HG02623 (cell line): ENCODE measurements around the gene DENND4C.
"Not testable (repeated sequence)": the region's sequence is repeated elsewhere in the genome, so short reads cannot be mapped to it uniquely, and the experiment has no call there.

Experiments
- ATAC-seq: cut with Tn5 transposase; IDR thresholded peaks from one replicate; pipeline ENCODE4 v1.9.1; 2021; ENCODE audit warnings: moderate library complexity; ENCODE audit not compliant: unreplicated experiment

DENND4C gene

GRCh38 chr9:19369107-19369506 lies 138.6 kb downstream of the DENND4C start:
- no peak for ATAC-seq

- ATAC-seq = no peak
Measured at GRCh38 chr9:19371942-19372341, 141.4 kb downstream of the DENND4C start.

GRCh38 chr9:19372567-19372966 lies 142.1 kb downstream of the DENND4C start:
- no peak for ATAC-seq

GRCh38 chr9:19373527-19373926 lies 143.0 kb downstream of the DENND4C start:
- no peak for ATAC-seq

- ATAC-seq = no peak
Measured at GRCh38 chr9:19375538-19375937, 145.0 kb downstream of the DENND4C start.

- no peak for ATAC-seq
Measured at GRCh38 chr9:19376931-19377330, 146.4 kb downstream of the DENND4C start.

GRCh38 chr9:19378164-19378563 lies 147.7 kb downstream of the DENND4C start:
- no peak for ATAC-seq

- no peak for ATAC-seq
Measured at GRCh38 chr9:19378647-19379046, 148.2 kb downstream of the DENND4C start.

- no peak for ATAC-seq
Measured at GRCh38 chr9:19379283-19379682, 148.8 kb downstream of the DENND4C start.

GRCh38 chr9:19379697-19380046 lies 149.2 kb downstream of the DENND4C start:
- peak; percentile 27 for ATAC-seq

GRCh38 chr9:19380826-19381075 lies 150.3 kb downstream of the DENND4C start:
- ATAC-seq = no peak

- no peak for ATAC-seq
Measured at GRCh38 chr9:19381656-19382055, 151.2 kb downstream of the DENND4C start.

GRCh38 chr9:19385212-19385611 lies 154.7 kb downstream of the DENND4C start:
- not testable (repeated sequence) for ATAC-seq

GRCh38 chr9:19385786-19386501 lies 155.5 kb downstream of the DENND4C start:
- ATAC-seq = no peak

- ATAC-seq = no peak
Measured at GRCh38 chr9:19386502-19387044, 156.1 kb downstream of the DENND4C start.

GRCh38 chr9:19387317-19387716 lies 156.8 kb downstream of the DENND4C start:
- no peak for ATAC-seq

- not testable (repeated sequence) for ATAC-seq
Measured at GRCh38 chr9:19389539-19389938, 159.0 kb downstream of the DENND4C start.

GRCh38 chr9:19397845-19398244 lies 167.4 kb downstream of the DENND4C start:
- no peak for ATAC-seq

- not testable (repeated sequence) for ATAC-seq
Measured at GRCh38 chr9:19403231-19403630, 172.7 kb downstream of the DENND4C start.

GRCh38 chr9:19404283-19405075 lies 174.0 kb downstream of the DENND4C start:
- ATAC-seq = no peak

GRCh38 chr9:19405771-19406170 lies 175.3 kb downstream of the DENND4C start:
- no peak for ATAC-seq

GRCh38 chr9:19408316-19408692 lies 177.8 kb downstream of the DENND4C start:
- ATAC-seq = no peak
